Panc1 (cell line): Measurements from ENCODE around the gene SPHK2. TPM values are rescaled to one million over a fixed set of nuclear protein-coding genes. Genes with fewer than 3 reads are reported as not detected.

Source experiments
- ATAC-seq: fragments of 200-7000 bp; cut with Tn5 transposase; 2 replicates; pipeline ENCODE4 v1.9.1; 2020; ENCODE audit warnings: mild to moderate bottlenecking, moderate library complexity
- BruUV-seq: library from RNA; stranded (reverse); fragments of 400-500 nt; replicated peaks from 2 replicates; lab custom pipeline; 2021; lab: Mats Ljungman, UMichigan
- CTCF ChIA-PET: fragments of 300-600 bp; sonication (Branson Sonifier 250); formaldehyde crosslinking; loops from one replicate; lab custom pipeline; 2022; ENCODE audit warnings: antibody characterized with exemption; lab: Charles Lee
- POLR2A ChIA-PET: fragments of 300-600 bp; sonication (Branson Sonifier 250); formaldehyde crosslinking; loops from one replicate; lab custom pipeline; 2022; ENCODE audit warnings: antibody characterized with exemption; lab: Charles Lee
- DNase-seq: peaks from one replicate; pipeline ENCODE4 v3.0.0-alpha.2; 2010; ENCODE audit warnings: low read depth, low spot score
- H3K27ac ChIP-seq: 2 replicates; pipeline ENCODE4 v1.5.1; 2011; ENCODE audit warnings: mild to moderate bottlenecking, low read length, inconsistent platforms
- H3K27me3 ChIP-seq: fragments of 200-500 bp; sonication (Bioruptor generic); 2 replicates; pipeline ENCODE4 v1.6.0; 2014; ENCODE audit warnings: low read length, inconsistent platforms; ENCODE audit not compliant: control insufficient read depth, insufficient read depth
- H3K36me3 ChIP-seq: fragments of 200-500 bp; sonication (Bioruptor generic); 2 replicates; pipeline ENCODE4 v1.5.1; 2014; ENCODE audit warnings: inconsistent platforms, mild to moderate bottlenecking, low read length, moderate library complexity; ENCODE audit not compliant: control insufficient read depth, insufficient read depth
- H3K4me1 ChIP-seq: 2 replicates; pipeline ENCODE4 v1.5.1; 2011; ENCODE audit warnings: inconsistent platforms, mild to moderate bottlenecking, low read length, moderate library complexity; ENCODE audit not compliant: control insufficient read depth, insufficient read depth
- H3K4me3 ChIP-seq, 2 experiments: 2 replicates each; pipeline ENCODE4 v1.5.1; 2011 to 2012; ENCODE audit warnings: low read depth in 2 of 2, low read length in 2 of 2, mild to moderate bottlenecking in 2 of 2, inconsistent platforms in 1 of 2, moderate library complexity in 1 of 2
- H3K9me3 ChIP-seq: fragments of 200-500 bp; sonication (Bioruptor generic); 2 replicates; pipeline ENCODE4 v1.5.1; 2014; ENCODE audit warnings: low read depth, mild to moderate bottlenecking, inconsistent platforms, low read length, moderate library complexity; ENCODE audit not compliant: control insufficient read depth, insufficient read depth
- CTCF ChIP-seq: fragments of 450-650 bp; IDR thresholded peaks from 2 replicates; pipeline ENCODE4 v1.5.1; 2017; ENCODE audit warnings: mild to moderate bottlenecking
- POLR2AphosphoS5 ChIP-seq: IDR thresholded peaks from 2 replicates; pipeline ENCODE4 v1.6.1; 2012; ENCODE audit warnings: mild to moderate bottlenecking, low read depth, low read length, moderate library complexity
- REST ChIP-seq, 2 experiments: IDR thresholded peaks; 2 replicates each; pipeline ENCODE4 v1.6.1; 2011 to 2012; ENCODE audit warnings: low read depth in 2 of 2, control low read depth in 1 of 2, low read length in 1 of 2, mild to moderate bottlenecking in 1 of 2, moderate library complexity in 1 of 2; ENCODE audit not compliant: insufficient read depth in 1 of 2
- SIN3A ChIP-seq: IDR thresholded peaks from 2 replicates; pipeline ENCODE4 v1.6.1; 2012; ENCODE audit warnings: low read depth, mild to moderate bottlenecking, low read length, moderate library complexity, borderline replicate concordance; ENCODE audit not compliant: insufficient read depth
- TCF7L2 ChIP-seq: IDR thresholded peaks from 2 replicates; pipeline ENCODE4 v1.6.1; 2011; ENCODE audit warnings: mild to moderate bottlenecking, low read depth, low read length, inconsistent platforms
- in situ Hi-C: cut with HindIII; loops from 2 replicates; pipeline ENCODE4 v1.10.0; 2016; ENCODE audit warnings: low sequenced_read_pairs, low pct_unique_long_range_greater_than_20kb
- intact Hi-C: fragments of 100-400 bp; cut with micrococcal nuclease; formaldehyde crosslinking; loops from one replicate; pipeline ENCODE4 v1.10.0; 2022; ENCODE audit not compliant: unreplicated experiment
- total RNA-seq: library from RNA; stranded (reverse); gene quantifications from one replicate; pipeline ENCODE4 v1.2.1, GENCODE V29; 2021; ENCODE audit not compliant: unreplicated experiment

Gene SPHK2
- total RNA-seq, 1 experiment from 2014 or later = 19.5 TPM

GRCh38 chr19:48627865-48628314 is 8.6 kb downstream of the SPHK2 start:
- H3K36me3 ChIP-seq = no peaks in the 10 kb centered on the region
- ChIA-PET CTCF (no interaction called here), POLR2A (interaction anchor here (0.6 kb wide), 1 partner anchor 379 kb away, joined by 7 read pairs; no protein-coding TSS in a partner anchor)
- H3K4me3 ChIP-seq = no peak overlapping the region
- intact Hi-C loops = no loop called here
- no peaks in the 10 kb centered on the region for H3K9me3 ChIP-seq
- H3K4me1 ChIP-seq = peaks cover 11% of the 10 kb centered on the region
- ATAC-seq (no peak), DNase-seq (no peak)
- TF ChIP-seq REST (IDR thresholded peaks at IDR 0.05; ENCODE audit: insufficient read depth in 1 of 2, low read depth in 2 of 2, low read length in 1 of 2) (no peak), TCF7L2 (no peak), POLR2AphosphoS5 (no peak), SIN3A (no peak), CTCF (no peak)
- in situ Hi-C loops = no loop called here
- BruUV-seq = no TSS peak
- no peaks in the 10 kb centered on the region for H3K27me3 ChIP-seq
- H3K27ac ChIP-seq = no peak overlapping the region

- POLR2A ChIA-PET = interaction anchor here (0.9 kb wide), 1 partner anchor 11 kb away, joined by 3 read pairs; no protein-coding TSS in a partner anchor
- no peak for ATAC-seq
- in situ Hi-C loops (no loop called here), intact Hi-C loops (no loop called here)
- no peak for TF ChIP-seq SIN3A
- TF ChIP-seq TCF7L2 = no peak
- TF ChIP-seq CTCF = no peak
- no peak for TF ChIP-seq REST (IDR thresholded peaks at IDR 0.05; ENCODE audit: insufficient read depth in 1 of 2, low read depth in 2 of 2, low read length in 1 of 2)
- no peak for TF ChIP-seq POLR2AphosphoS5
- Histone ChIP-seq H3K27me3 (no peaks in the 10 kb centered on the region), H3K4me3 (no peak overlapping the region), H3K4me1 (peaks cover 13% of the 10 kb centered on the region), H3K9me3 (no peaks in the 10 kb centered on the region), H3K36me3 (no peaks in the 10 kb centered on the region), H3K27ac (no peak overlapping the region)
- BruUV-seq = no TSS peak
- CTCF ChIA-PET = no interaction called here
- DNase-seq = no peak
Observed at GRCh38 chr19:48628486-48629296, 9.4 kb downstream of the SPHK2 start.
